IMR-90 (cell line): ENCODE measurements around the gene SHROOM4. TPM values are rescaled to one million over a fixed set of nuclear protein-coding genes. Genes with fewer than 3 reads are reported as not detected.

Experiments used
- ATAC-seq: fragments of 200-7000 bp; cut with Tn5 transposase; 2 replicates; pipeline ENCODE4 v1.9.1; 2020; ENCODE audit warnings: low read depth, mild to moderate bottlenecking, moderate library complexity
- BruUV-seq: library from RNA; stranded (reverse); fragments of 400-500 nt; replicated peaks from 2 replicates; lab custom pipeline; 2021; lab: Mats Ljungman, UMichigan
- CTCF ChIA-PET: fragments of 300-600 bp; formaldehyde crosslinking; extraction: SDS; loops from one replicate; lab custom pipeline; 2021; ENCODE audit warnings: antibody characterized with exemption; lab: Yijun Ruan, JAX
- POLR2A ChIA-PET: fragments of 300-600 bp; sonication (Branson Sonifier 250); formaldehyde crosslinking; loops from one replicate; lab custom pipeline; 2022; ENCODE audit warnings: antibody characterized with exemption; ENCODE audit not compliant: unreplicated experiment; lab: Charles Lee
- DNase-seq: peaks from one replicate; pipeline ENCODE4 v3.0.0; 2013
- H2AFZ ChIP-seq: replicated peaks from 2 replicates; pipeline ENCODE3; 2013; ENCODE audit warnings: low read length, mild to moderate bottlenecking; ENCODE audit not compliant: poor library complexity
- H2AK5ac ChIP-seq: 2 replicates; pipeline ENCODE4 v1.6.1; 2013; ENCODE audit warnings: low read depth, low read length, inconsistent platforms
- H2AK9ac ChIP-seq: replicated peaks from 2 replicates; pipeline ENCODE3; 2013; ENCODE audit warnings: mild to moderate bottlenecking, low read depth, low read length, moderate library complexity; ENCODE audit not compliant: poor library complexity
- H2BK120ac ChIP-seq: 2 replicates; pipeline ENCODE4 v1.6.1; 2013; ENCODE audit warnings: low read depth, low read length, inconsistent platforms
- H2BK15ac ChIP-seq: 3 replicates; pipeline ENCODE4 v1.6.1; 2013; ENCODE audit warnings: low read depth, low read length, inconsistent platforms
- H2BK20ac ChIP-seq: 2 replicates; pipeline ENCODE4 v1.6.1; 2013; ENCODE audit warnings: low read depth, mild to moderate bottlenecking, inconsistent platforms, low read length, moderate library complexity
- H2BK5ac ChIP-seq: 2 replicates; pipeline ENCODE4 v1.6.1; 2013; ENCODE audit warnings: mild to moderate bottlenecking, low read depth, low read length, inconsistent platforms; ENCODE audit not compliant: poor library complexity, severe bottlenecking
- H3K14ac ChIP-seq: replicated peaks from 2 replicates; pipeline ENCODE4 v1.6.1; 2013; ENCODE audit warnings: low read depth, low read length, inconsistent platforms
- H3K18ac ChIP-seq: 2 replicates; pipeline ENCODE4 v1.6.1; 2013; ENCODE audit warnings: low read depth, low read length, control low read depth
- H3K23ac ChIP-seq: 2 replicates; pipeline ENCODE4 v1.6.1; 2013; ENCODE audit warnings: low read depth, low read length, inconsistent platforms
- H3K27ac ChIP-seq: 2 replicates; pipeline ENCODE4 v1.5.1; 2013; ENCODE audit warnings: mild to moderate bottlenecking, control low read depth, low read length; ENCODE audit not compliant: insufficient read depth
- H3K27me3 ChIP-seq: 2 replicates; pipeline ENCODE4 v1.6.1; 2013; ENCODE audit warnings: low read length; ENCODE audit not compliant: control insufficient read depth, insufficient read depth
- H3K36me3 ChIP-seq: 2 replicates; pipeline ENCODE4 v1.6.1; 2013; ENCODE audit warnings: low read length, mixed read lengths; ENCODE audit not compliant: control insufficient read depth, insufficient read depth
- H3K4ac ChIP-seq: 2 replicates; pipeline ENCODE4 v1.6.1; 2013; ENCODE audit warnings: low read depth, low read length, inconsistent platforms
- H3K4me1 ChIP-seq: 2 replicates; pipeline ENCODE4 v1.6.1; 2013; ENCODE audit warnings: low read length, mixed read lengths; ENCODE audit not compliant: control insufficient read depth, insufficient read depth
- H3K4me2 ChIP-seq: 2 replicates; pipeline ENCODE4 v1.6.1; 2013; ENCODE audit warnings: low read depth, mild to moderate bottlenecking, control low read depth, low read length, moderate library complexity
- H3K4me3 ChIP-seq: 2 replicates; pipeline ENCODE4 v1.5.1; 2013; ENCODE audit warnings: low read depth, mild to moderate bottlenecking, control low read depth, low read length, moderate library complexity; ENCODE audit not compliant: insufficient read depth
- H3K56ac ChIP-seq: 2 replicates; pipeline ENCODE4 v1.6.1; 2013; ENCODE audit warnings: low read length, inconsistent platforms; ENCODE audit not compliant: insufficient read depth; ENCODE audit errors: extremely low read depth
- H3K79me1 ChIP-seq, 2 experiments: 2 replicates each; pipeline ENCODE4 v1.6.1; 2013; ENCODE audit warnings: low read length in 2 of 2, inconsistent platforms in 1 of 2, low read depth in 1 of 2
- H3K9ac ChIP-seq: 2 replicates; pipeline ENCODE4 v1.6.1; 2013; ENCODE audit warnings: low read depth, low read length, control low read depth
- H3K9me1 ChIP-seq: 2 replicates; pipeline ENCODE4 v1.6.1; 2013; ENCODE audit warnings: low read length, inconsistent platforms; ENCODE audit not compliant: insufficient read depth
- H3K9me3 ChIP-seq: 2 replicates; pipeline ENCODE4 v1.6.1; 2013; ENCODE audit warnings: low read length; ENCODE audit not compliant: control insufficient read depth, insufficient read depth
- H4K20me1 ChIP-seq: 2 replicates; pipeline ENCODE4 v1.6.1; 2013; ENCODE audit warnings: low read length, inconsistent platforms; ENCODE audit not compliant: insufficient read depth
- H4K5ac ChIP-seq: 2 replicates; pipeline ENCODE4 v1.6.1; 2013; ENCODE audit warnings: mild to moderate bottlenecking, low read depth, low read length, control low read depth
- H4K8ac ChIP-seq, 2 experiments: 2 replicates each; pipeline ENCODE4 v1.6.1; 2013; ENCODE audit warnings: low read depth in 2 of 2, low read length in 2 of 2, control low read depth in 1 of 2, inconsistent platforms in 1 of 2
- H4K91ac ChIP-seq: 2 replicates; pipeline ENCODE4 v1.6.1; 2013; ENCODE audit warnings: low read depth, low read length, inconsistent platforms; ENCODE audit not compliant: insufficient read depth
- CTCF ChIP-seq: conservative IDR thresholded peaks from 2 replicates; pipeline ENCODE4 v1.5.1; 2012; ENCODE audit warnings: mild to moderate bottlenecking, low read depth, low read length, improper control_type of control experiment
- MAZ ChIP-seq: IDR thresholded peaks from 2 replicates; pipeline ENCODE4 v1.6.1; 2012; ENCODE audit warnings: low read depth, mild to moderate bottlenecking, low read length, improper control_type of control experiment, moderate library complexity, borderline replicate concordance
- MXI1 ChIP-seq: IDR thresholded peaks from 2 replicates; pipeline ENCODE4 v1.6.1; 2012; ENCODE audit warnings: low read depth, mild to moderate bottlenecking, low read length, moderate library complexity, borderline replicate concordance
- WGBS, 2 experiments: methylation state at CpG; one replicate each; pipeline versions ENCODE4 v1.1.5 to v1.1.7; 2013; ENCODE audit warnings: missing lambda C conversion rate in 2 of 2; ENCODE audit not compliant: insufficient read length in 1 of 2; ENCODE audit errors: extremely low coverage in 2 of 2; 5-methylcytosine and 5-hydroxymethylcytosine counted together
- dilution Hi-C: fragments of 300-500 bp; cut with HindIII; formaldehyde crosslinking; loops from one replicate; pipeline ENCODE4 v1.14.3; 2018; ENCODE audit warnings: low sequenced_read_pairs; ENCODE audit not compliant: unreplicated experiment
- in situ Hi-C: fragments of 300-500 bp; cut with MboI; formaldehyde crosslinking; loops from 3 replicates; pipeline ENCODE4 v1.14.3; 2019; ENCODE audit warnings: low sequenced_read_pairs, inconsistent platforms, mixed read lengths
- intact Hi-C: fragments of 100-400 bp; cut with micrococcal nuclease; formaldehyde crosslinking; loops from 2 replicates; pipeline ENCODE4 v1.10.0; 2022
- polyA plus RNA-seq, 3 experiments: library from polyadenylated mRNA; depleted of rRNA; stranded (reverse); fragments of >200 nt; gene quantifications; 2 replicates each; pipeline ENCODE4 v1.2.3, GENCODE V29; 2012; ENCODE audit warnings: low replicate concordance in 1 of 3
- total RNA-seq: library from RNA; depleted of rRNA; stranded (reverse); fragments of >200 nt; gene quantifications from 2 replicates; pipeline ENCODE4 v1.2.3, GENCODE V29; 2012

SHROOM4 gene
- total and polyA plus RNA-seq, 2 of the 4 experiments (the other 2 are of a cell fraction) = 1.0 to 2.2 TPM

GRCh38 chrX:50801135-50801534 is 12.9 kb downstream of the SHROOM4 start:
- no peak overlapping the region for H2AK5ac ChIP-seq
- intact Hi-C loops (no loop called here), dilution Hi-C loops (no loop called here), in situ Hi-C loops (no loop called here)
- no peak overlapping the region for H2BK5ac ChIP-seq
- no peak overlapping the region for H2BK120ac ChIP-seq
- no peak overlapping the region for H2BK20ac ChIP-seq
- no peak overlapping the region for H2AK9ac ChIP-seq
- 0 out of 2 replicates have a peak, but pooled peaks cover 4% of the 10 kb centered on the region for H3K9me1 ChIP-seq
- no peak overlapping the region for H3K27ac ChIP-seq
- H3K36me3 ChIP-seq = no peaks in the 10 kb centered on the region
- no peak overlapping the region for H3K56ac ChIP-seq
- H4K5ac ChIP-seq = no peak overlapping the region
- H3K27me3 ChIP-seq = no peaks in the 10 kb centered on the region; the same call in none of the 2 replicates
- H3K4ac ChIP-seq = no peak overlapping the region
- no peak for TF ChIP-seq MAZ
- no peak for TF ChIP-seq CTCF
- no peak for TF ChIP-seq MXI1
- H2AFZ ChIP-seq = no peak overlapping the region
- no peaks in the 10 kb centered on the region for H3K79me1 ChIP-seq
- H3K23ac ChIP-seq = no peak overlapping the region
- DNase-seq (no peak), ATAC-seq (no peak)
- BruUV-seq = no TSS peak
- H4K20me1 ChIP-seq = no peaks in the 10 kb centered on the region
- H3K18ac ChIP-seq = no peak overlapping the region
- CTCF ChIA-PET = no interaction called here
- H3K4me3 ChIP-seq = no peak overlapping the region
- H3K4me1 ChIP-seq = no peaks in the 10 kb centered on the region
- no peak overlapping the region for H4K91ac ChIP-seq
- POLR2A ChIA-PET = no interaction called here
- H3K14ac ChIP-seq = no peak overlapping the region
- H3K9ac ChIP-seq = no peak overlapping the region
- H3K9me3 ChIP-seq = no peaks in the 10 kb centered on the region
- H2BK15ac ChIP-seq = no peak overlapping the region
- no peak overlapping the region for H3K4me2 ChIP-seq
- H4K8ac ChIP-seq = no peak overlapping the region
- 20% methylated on average over 1 of the region's 2 CpGs; no CpG with 5 or more reads in 1 of the 2 experiments for WGBS, 2 experiments
